NCI-H146 treated with DMSO at 0.1 percent for 48 hours (cell line): Measurements from ENCODE around the gene PRKN.
A peak's percentile ranks its signal among the peaks of the same experiment; 100 is the strongest.

ENCODE experiments used
- DNase-seq: peaks from one replicate; lab custom pipeline; 2025; ENCODE audit not compliant: unreplicated experiment; lab: John Stamatoyannopoulos, UW

PRKN gene

DNA sequence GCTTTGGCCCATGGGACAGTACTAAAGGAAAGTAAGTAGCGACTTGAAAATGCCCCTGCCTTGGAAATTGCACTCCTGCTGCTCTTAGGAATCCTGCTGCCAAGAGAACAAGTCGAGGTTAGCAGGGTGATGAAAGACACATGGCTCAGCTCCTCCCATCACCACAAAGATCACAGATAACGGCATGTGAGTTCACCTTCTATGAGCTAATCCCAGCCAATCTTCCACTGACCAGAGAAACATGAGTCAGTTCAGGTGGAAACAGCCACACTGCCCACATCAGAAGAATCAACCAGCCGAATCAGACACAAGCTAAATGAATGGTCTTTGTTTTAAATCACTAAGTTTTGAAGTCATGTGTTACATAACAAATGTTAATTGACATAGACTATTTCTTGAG is 106.3 kb downstream of the PRKN start:
- no peak for DNase-seq

DNA sequence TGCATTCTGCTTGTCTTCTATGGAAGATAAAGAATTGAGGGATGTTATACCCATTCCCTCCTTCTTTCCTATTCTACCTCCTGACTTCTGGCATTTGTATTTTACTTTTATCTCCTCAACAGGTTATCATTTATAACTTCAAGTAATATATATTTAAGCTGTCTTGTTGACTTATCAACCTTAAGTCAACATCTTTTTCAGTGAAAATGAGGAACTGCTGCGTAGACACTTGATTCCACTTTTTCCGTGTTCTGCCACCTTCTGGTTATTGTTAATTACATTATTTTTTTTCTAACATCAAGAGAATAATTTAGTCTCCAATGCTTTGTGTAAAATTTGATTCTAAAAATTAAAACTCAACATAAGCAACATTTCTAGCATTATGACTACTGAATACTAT is 107.5 kb downstream of the PRKN start:
- no peak for DNase-seq

DNA sequence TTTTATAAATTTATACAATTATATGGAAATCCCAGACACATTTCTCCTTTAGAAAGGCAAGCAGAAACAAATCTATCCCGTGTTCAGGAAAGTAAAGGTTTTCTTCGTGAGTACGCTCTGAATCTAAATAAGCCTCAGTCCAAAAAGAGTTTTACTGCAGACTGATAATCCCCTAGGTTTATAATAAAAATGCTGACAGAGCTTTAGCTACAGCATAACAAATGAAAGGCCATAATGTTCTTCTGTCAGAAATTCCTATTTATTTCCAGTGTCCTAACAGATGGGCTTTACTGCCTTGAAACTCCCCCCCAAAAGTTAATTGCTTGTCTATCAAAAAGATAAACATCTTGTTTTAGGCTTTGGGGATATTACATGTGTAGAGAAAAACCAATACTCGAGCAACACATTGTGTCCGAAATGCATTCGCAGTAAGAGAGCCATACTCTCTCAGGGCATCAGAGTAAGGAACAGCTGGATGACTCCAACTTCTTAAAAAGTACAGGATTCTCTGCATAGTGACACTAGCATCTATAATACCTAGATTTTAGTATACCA is 109.0 kb downstream of the PRKN start:
- DNase-seq = no peak

GRCh38 chr6:162615016-162615705 is 112.4 kb downstream of the PRKN start:
- DNase-seq = no peak

DNA sequence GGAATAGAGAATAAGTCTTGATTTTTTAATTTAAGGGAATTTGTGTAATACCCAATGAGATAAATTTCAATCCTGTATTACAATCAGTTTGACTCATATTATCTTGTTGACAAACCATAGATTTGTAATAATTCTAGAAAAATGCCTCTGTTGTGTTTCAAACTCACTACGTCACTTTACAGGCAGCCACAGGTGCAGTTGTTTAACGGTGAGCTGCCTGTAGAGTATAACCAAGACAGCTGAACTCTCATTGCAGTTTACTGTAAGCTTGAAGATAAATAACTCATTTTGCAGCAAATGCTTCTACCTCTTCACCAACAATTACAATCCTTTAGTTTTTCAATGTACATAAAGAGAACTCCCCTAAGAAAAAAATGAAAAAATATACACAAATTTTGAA is 114.3 kb downstream of the PRKN start:
- DNase-seq = no peak

DNA sequence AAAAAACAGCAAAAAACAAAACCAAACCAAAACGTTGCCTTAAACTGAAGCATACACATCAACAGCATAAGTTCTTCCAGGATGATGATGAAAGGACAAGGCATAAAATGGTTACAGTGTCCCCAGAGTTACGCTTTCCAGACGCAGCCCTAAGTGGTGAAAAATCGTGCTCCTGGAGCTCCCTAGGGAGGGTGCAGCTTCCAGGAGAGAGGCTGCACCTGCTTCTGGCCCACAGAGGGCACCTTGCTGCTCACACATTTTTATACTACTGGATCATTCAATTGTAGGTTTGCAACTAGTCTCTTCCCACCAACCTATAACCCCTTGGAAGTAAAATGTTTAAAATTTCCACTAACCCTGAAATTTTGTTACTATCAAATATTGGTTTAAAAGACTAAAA is 115.0 kb downstream of the PRKN start:
- DNase-seq = no peak

GRCh38 chr6:162610351-162610750 is 117.2 kb downstream of the PRKN start:
- DNase-seq = no peak

DNA sequence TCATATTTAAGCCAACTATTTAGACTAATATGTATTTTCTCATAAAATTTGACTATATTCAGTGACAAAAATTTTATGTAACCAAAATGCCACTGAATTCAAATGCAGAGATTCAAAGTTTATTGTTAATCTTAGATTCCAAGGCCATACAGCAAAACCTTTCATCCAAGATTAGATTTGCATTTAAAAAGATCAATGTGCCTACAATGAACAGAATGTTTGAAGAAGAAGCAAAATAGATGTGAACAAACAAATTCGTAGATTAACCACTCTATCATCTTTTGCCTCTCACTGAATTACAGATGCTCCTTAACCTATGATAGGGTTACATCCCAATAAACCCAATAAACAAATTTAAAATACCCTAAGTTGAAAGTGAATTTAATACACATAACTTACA is 121.7 kb downstream of the PRKN start:
- DNase-seq = no peak

- peak; percentile 66 for DNase-seq
Observed at GRCh38 chr6:162603231-162604015, 124.1 kb downstream of the PRKN start.

GRCh38 chr6:162602759-162603158 is 124.8 kb downstream of the PRKN start:
- no peak for DNase-seq

DNA sequence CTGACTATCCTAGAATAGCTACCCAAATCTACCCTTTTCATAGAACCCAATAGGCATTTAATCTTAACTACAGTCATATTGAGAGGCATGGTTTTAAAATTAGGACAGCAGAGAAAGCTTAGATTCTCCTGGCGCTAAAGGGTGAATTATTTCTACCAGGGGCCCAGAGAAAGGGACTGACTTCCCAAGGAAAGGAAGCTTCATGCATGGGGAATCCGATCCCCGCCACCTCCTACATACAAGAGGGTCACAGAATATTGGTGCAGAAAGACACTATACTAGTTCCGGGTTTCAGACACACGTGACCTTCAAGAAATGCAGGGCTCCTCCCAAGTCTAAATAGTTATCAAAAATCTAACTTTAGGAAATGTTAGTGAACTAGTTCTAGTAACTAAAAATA is 130.9 kb downstream of the PRKN start:
- DNase-seq = no peak

GRCh38 chr6:162591517-162591916 is 136.0 kb downstream of the PRKN start:
- DNase-seq = no peak

DNA sequence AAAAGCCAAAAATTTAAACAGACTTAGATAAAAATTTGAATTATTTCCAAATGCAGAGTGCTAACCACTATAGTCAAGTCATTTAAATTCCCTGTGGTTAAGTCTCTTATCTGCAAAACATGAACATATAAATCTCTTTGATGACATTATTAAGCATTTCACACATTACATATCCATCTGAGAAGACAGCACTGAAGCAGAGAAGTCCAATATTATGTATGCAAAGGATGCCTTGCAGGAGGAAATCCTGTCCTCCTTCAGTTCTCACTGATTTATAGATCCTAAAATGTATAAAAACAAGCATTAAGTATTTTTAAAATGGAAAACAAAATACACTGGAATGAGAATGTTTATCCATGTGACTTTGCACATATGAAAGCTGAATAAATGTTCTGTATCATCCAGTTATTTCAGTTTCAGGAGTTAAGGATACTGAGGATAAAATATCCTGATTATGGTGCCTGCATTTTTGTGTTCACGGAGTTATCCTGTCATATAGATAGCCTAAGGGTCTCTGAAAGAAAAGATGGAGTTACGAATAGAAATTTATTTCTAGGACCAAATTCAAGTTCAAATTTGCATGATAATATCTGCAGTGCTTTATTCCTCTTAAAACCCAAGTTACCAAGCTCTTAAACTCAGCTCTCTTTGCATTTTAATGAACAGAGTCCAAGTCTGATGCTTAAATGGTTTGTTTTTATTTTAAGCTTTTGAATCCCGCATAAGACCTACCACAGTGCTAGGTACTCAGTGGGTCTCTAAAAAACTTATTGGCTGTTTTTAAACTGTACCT is 145.4 kb downstream of the PRKN start:
- DNase-seq = no peak

GRCh38 chr6:162580619-162581018 is 146.9 kb downstream of the PRKN start:
- DNase-seq = no peak

GRCh38 chr6:162576016-162576415 is 151.6 kb downstream of the PRKN start:
- DNase-seq = no peak

DNA sequence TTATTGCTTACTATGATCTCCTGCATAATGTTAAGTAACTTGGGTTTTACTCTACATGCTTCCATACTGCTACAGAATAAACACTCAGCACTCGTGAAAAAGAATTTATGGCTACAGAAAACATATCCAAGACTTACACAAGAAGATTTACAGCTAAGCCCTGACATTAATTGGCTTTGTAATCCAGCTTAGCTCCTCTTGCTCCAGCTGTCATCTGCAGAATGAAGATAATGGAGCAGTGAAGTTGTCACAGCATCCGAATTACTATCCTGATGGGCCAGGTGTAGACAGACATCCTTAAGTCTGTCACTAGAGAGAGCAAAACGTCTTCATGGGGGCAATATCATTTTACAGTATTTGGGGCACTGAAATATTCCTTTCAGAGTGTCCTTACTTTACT is 155.3 kb downstream of the PRKN start:
- DNase-seq = no peak

DNA sequence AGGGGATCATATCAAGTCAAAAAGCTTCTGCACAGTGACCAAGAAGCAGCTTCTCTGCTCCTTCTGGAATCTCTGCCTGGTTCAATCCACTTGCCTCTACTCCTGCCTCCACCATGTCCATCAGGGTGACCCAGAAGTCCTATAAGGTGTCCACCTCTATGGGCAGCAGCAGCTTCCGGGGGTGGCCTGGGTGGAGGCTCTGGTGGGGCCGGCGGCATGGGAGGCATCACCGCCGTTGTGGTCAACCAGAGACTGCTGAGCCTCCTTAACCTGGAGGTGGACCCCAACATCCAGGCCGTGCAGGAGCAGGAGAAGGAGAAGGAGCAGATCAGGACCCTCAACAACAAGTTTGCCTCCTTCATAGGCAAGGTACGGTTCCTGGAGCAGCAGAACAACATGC is 159.3 kb downstream of the PRKN start:
- DNase-seq = no peak

DNA sequence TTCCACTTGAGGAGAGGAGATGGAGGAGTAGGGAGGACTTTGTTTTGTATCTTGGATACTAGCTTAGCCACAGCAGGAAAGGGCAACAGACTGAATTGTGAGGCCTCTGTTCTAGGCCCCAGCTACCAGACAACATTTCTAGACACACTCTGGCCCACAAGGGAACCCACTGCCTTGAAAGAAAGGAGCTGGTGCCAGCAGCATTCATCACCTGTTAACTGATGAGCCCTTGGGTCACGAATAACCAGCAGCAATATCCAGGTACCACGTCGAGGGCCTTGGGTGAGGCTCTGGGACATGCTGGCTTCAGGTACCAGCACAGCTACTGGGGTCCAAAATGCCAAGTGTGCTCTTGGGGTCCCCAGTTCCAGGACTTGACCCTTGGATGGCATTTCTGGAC is 165.5 kb downstream of the PRKN start:
- DNase-seq = no peak

DNA sequence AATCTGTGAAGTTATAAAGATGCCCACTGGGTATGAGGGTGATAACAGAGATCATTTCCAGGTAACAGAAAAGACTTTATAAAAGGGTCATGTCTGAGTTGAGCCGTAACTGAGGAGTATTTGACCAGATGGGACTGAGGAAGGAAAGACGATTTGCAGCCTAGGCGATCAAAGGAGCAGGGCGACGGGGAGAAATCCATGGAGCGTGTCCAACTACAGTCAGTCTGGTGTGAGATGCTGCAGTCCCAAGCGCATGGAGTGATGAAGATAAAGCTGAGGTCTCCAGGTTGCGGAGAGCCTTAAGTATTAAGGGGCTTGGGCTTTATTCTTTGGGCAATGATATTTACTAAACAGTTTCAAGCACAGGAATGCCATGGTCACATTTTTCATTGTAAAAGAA is 166.7 kb downstream of the PRKN start:
- DNase-seq = no peak

GRCh38 chr6:162554531-162554930 is 173.0 kb downstream of the PRKN start:
- no peak for DNase-seq

DNA sequence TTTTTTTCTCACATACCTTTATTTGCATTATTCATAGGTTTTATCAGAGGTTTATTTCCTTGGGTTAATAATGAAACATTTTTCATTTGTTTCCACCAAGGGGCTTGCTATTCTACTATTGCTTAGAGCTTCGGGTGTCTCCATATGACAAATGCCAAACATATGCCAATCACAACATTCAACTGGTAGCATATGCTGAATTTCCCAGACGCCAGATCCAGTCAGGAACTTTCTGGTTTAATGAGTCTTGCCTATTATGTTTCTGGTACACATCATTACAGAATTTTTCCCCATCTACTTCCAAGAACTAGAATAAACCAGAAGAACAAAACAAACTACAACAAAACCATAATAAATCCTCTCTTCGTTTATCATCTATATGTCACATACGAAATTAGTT is 180.7 kb downstream of the PRKN start:
- DNase-seq = no peak

DNA sequence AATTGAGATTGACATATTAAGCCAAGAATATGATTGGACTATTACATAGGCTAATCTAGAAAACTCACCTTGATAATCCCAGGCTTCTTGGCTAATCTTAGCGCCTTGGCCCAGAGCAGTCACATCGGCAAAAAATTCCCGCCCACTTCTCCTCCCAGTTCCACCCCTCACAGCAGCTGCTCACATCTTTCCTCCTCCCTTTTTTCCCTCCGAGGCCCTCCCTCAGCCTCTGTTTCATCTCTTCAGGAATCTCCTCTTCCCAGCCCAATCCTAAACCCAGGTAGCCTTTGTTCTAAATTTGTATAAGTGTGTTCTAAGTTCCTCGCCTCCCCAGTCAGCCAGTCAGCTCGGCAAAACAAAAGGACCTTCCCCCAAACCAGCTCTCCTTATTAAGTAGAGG is 184.3 kb downstream of the PRKN start:
- DNase-seq = no peak
